Activated CD8-positive, alpha-beta memory T cell treated with anti-CD3 and anti-CD28 coated beads for 1 hour (primary cell): ENCODE data around the gene PIK3C2G.
"Not testable (repeated sequence)": the region's sequence is repeated elsewhere in the genome, so short reads cannot be mapped to it uniquely, and the experiment has no call there.

Experiments used
- DNase-seq, 2 donors: peaks; one replicate each; pipeline ENCODE4 v3.0.0-alpha.2; 2020; ENCODE audit warnings: low read depth in 1 of 2; ENCODE audit errors: extremely low read depth in 1 of 2

Gene PIK3C2G

DNA sequence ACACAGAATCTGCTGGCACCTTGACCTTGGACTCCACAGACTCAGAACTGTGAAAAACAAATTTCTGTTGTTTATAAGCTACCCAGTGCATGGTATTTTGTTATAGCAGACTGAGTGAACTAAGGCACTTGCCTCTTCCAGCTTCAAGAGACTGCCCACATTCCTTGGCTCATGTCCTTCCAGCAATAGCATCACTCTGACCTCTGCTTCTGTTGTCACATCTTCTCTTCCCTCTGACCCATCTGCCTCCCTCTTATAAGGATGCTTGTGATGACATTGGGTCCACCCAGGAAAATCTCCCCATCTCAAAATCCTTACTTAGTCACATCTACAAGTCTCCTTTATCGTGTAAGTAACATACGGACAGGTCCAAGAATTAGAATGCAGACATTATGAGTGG is 200.4 kb downstream of the PIK3C2G start:
- no peak for DNase-seq

DNA sequence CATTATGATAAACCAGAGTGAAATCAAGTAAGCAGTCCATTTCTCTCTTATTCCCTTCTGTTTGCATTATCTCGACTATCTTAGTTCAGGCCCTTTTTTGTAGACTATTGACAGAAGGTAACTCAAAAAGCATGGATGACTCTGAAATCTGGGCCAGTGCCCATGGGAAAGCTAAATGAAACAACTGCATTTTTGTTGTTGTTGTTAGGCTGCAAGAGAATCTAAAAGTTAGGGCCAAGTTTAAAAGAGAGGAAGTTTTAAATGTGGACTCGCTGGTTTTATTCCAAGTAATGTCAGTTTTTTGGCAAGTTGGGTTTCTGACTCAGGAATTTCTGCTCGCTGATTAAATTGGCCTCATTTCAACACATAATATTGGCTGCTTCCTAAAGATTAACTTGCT is 201.1 kb downstream of the PIK3C2G start:
- no peak for DNase-seq

DNA sequence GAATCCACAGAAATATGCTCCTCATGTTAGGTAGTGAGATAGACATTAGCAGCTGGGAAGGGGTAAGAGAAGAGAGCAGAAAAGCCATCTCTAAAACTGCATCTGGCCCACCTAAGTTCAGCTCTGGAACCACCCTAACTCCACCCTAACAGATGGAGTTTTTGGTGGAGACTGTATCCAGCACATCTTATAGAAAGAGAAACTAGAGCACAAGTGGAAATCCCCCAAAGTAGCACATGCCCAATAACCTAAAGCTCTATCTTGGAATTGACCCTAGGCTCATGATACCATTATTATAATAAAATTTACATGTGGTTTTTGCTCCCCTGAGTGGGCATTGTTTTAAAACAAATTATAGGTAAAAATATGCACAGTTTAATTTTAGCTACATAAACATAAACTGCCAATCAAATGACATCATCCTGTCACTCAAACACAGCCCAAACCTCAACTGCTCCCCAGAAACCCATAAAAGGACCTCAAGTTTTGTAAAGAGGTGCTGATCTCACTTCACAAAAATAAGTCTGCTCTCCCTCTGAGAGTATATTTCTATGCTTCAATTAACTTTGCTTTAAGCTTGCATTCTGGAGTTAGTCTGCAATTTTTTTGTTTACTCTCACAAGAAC is 206.4 kb downstream of the PIK3C2G start:
- DNase-seq = no peak

DNA sequence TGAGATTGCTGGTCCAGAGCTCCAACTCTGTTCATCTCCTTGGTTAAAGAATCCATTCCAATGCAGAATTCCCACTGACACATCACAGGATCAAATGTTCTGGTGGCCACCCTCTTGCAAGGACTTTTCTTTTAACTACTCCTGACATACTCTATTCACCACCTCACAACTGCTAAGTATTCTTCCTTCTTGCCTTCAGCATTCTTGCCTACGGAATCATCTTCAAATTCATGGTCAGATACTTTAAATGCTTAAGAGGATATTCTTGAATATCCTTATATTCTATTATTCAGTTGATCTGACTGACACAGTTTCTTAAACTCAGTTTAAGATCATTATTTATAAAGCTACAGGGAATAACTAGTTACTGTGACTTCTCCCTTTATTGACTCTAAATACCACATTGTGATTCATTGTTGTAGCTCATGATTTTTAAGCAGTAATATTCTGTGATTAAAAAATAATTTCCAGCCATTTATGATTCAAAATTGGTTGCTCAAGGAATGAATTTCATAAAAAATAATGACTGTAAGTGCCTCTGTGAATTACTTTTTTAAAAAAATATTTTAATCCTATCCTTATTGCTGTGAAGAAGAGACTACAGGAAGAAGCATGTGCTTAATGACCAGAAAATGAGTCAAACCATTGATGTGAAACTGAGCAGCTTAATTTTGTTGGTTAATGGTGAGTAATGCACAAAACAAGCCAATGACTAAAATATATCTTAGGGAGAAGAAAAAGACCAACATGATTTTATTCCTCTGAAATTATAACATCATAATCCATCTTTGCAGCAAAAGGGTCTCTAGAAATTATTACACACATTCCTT is 207.1 kb downstream of the PIK3C2G start:
- DNase-seq = no peak

- no peak for DNase-seq
These were observed 208.9 kb downstream of the PIK3C2G start for GRCh38 chr12:18470251-18470650.

GRCh38 chr12:18472304-18472703 is 211.0 kb downstream of the PIK3C2G start:
- DNase-seq = no peak

- DNase-seq = no peak
These were observed 211.5 kb downstream of the PIK3C2G start for GRCh38 chr12:18472806-18473205.

DNA sequence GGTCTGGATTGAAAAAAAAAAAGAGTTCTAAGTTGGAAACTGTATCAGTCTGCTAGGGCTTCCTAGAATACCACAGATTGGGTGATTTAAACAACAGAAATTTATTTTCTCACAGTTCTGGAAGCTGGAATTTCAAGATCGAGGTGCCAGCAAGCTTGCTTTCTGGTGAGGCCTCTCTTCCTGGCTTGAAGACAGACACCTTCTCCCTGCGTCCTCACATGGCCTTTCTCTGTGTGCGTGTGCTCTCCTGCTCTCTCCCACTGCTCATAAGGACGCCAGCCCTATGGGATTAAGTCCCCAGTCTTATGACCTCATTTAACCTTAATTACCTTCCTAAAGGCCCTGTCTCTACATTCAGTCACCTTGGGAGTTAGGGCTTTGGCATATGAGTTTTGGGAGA is 215.5 kb downstream of the PIK3C2G start:
- DNase-seq = no peak

DNA sequence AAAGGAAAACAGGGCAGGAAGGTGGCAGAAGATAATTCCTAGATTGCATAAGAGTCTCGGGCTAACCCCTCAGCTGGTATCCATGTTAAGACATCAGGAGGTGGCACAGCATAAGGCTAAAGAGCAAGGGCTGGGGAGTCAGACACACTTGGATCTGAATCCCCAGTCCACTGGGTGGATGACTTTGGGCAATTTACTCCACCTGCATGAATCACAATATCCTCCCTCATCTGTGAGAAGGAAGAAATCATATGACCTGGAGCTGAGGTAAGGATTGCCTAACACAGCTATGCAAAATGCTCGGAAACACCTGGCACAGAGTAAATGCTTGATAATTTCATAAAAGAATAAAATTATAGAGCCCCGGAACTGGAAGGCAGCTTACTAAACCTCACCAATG is 217.9 kb downstream of the PIK3C2G start:
- no peak for DNase-seq

- DNase-seq = no peak
These were observed 221.3 kb downstream of the PIK3C2G start for GRCh38 chr12:18482601-18483120.

- DNase-seq = no peak
These were observed 222.5 kb downstream of the PIK3C2G start for GRCh38 chr12:18483698-18484325.

DNA sequence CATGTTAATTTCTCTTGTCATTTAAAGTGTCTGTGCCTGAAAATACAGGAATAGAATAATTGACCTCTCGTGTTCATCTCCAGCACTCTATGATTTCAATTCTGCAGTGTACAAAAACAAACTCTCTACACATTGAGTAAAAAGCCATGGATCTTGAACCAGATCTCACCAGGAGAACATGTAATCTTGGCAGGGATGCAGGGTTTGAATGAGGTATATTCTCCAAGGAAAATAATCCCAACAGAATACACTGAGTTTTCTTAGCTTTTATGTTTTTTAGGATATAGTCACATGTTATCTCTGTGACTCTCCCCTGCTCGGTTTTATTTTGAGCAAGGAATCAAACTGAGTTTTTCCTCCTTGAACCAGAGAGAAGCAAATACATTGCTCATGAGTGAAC is 224.7 kb downstream of the PIK3C2G start:
- no peak for DNase-seq

DNA sequence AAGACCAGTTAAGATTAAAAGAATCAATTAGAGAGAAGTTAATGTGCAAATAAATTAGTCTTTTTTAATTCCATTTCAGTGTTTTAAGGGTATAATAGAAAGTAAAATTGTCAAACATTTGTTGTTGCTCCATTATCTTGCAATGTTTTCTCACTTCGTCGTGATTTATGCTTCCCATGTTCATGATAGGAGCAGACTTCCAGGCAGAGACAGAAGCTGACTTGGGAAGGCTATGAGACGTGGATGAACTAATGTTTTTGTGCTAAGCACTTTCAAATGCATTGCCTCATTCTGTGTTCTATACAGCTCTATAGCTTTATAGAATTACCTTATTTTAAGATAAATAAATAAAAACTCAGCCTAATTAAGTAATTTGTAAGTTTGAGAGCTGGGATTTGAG is 226.2 kb downstream of the PIK3C2G start:
- DNase-seq = no peak

- no peak for DNase-seq
These were observed 231.2 kb downstream of the PIK3C2G start for GRCh38 chr12:18492372-18493025.

DNA sequence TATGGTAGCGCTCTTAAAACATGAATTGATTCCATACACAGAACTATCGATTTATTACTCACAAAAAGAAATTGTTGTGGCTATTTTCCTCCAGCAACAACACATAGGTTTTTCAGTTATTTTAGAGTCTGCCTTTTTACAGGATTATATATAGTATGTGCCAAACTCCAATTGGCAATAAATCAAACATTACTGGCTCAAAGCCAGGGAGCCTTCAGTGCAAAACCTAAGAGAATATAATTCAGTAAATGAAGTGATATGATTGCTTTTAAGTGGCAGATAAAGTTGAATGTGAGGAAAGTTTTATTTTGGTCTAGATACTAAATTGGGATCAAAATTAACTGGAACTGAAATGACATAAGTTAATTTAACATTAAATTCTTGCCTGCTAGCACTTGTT is 234.8 kb downstream of the PIK3C2G start:
- no peak for DNase-seq

GRCh38 chr12:18500160-18500574 is 238.8 kb downstream of the PIK3C2G start:
- DNase-seq = not testable (repeated sequence)

DNA sequence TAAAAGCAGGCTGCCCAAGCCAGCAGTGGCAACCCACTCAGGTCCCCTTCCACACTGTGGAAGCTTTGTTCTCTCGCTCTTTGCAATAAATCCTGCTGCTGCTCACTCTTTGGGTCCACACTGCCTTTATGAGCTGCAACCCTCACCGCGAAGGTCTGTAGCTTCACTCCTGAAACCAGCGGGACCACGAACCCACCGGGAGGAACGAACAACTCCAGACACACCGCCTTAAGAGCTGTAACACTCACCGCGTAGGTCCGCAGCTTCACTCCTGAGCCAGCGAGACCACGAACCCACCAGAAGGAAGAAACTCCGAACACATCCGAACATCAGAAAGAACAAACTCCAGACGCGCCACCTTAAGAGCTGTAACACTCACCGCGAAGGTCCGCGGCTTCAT is 239.4 kb downstream of the PIK3C2G start:
- DNase-seq = not testable (repeated sequence)

- no peak for DNase-seq
These were observed 241.2 kb downstream of the PIK3C2G start for GRCh38 chr12:18502422-18502968.

- DNase-seq = no peak
These were observed 260.1 kb downstream of the PIK3C2G start for GRCh38 chr12:18521461-18521860.

- DNase-seq = no peak
These were observed 261.5 kb downstream of the PIK3C2G start for GRCh38 chr12:18522806-18523205.

- DNase-seq = not testable (repeated sequence)
These were observed 281.2 kb downstream of the PIK3C2G start for GRCh38 chr12:18542497-18542896.
